Hepatocyte (in vitro differentiated cells): ENCODE measurements around the gene RHOF.

Experiments used
- CTCF ChIP-seq: fragments of 200-600 bp; sonication (generic); IDR thresholded peaks from 2 replicates; pipeline ENCODE4 v1.5.1; 2016; ENCODE audit warnings: antibody characterized with exemption, mild to moderate bottlenecking; ENCODE audit not compliant: poor library complexity
- EZH2 ChIP-seq: fragments of 200-600 bp; sonication (generic); IDR thresholded peaks from 2 replicates; pipeline ENCODE4 v1.6.1; 2016; ENCODE audit warnings: antibody characterized with exemption, mild to moderate bottlenecking, borderline replicate concordance

- no peak for TF ChIP-seq CTCF
- TF ChIP-seq EZH2 = no peak
Observed at GRCh38 chr12:121787063-121788025, 6.1 kb downstream of the RHOF start.
